Lung (tissue), 12 donors: ENCODE measurements around the gene POLN. TPM values are rescaled to one million over a fixed set of nuclear protein-coding genes. Genes with fewer than 3 reads are reported as not detected.

Experiments used
- ATAC-seq: fragments of 200-7000 bp; cut with Tn5 transposase; one replicate; pipeline ENCODE4 v1.9.1; 2020; ENCODE audit warnings: moderate number of reproducible peaks; ENCODE audit not compliant: insufficient read depth, low FRiP score
- DNase-seq, 3 donors: peaks; one replicate each; pipeline ENCODE4 v3.0.0-alpha.2; 2013 to 2017
- H3K27ac ChIP-seq, 2 donors: one replicate each; pipeline ENCODE4 v1.5.1; 2013; ENCODE audit warnings: mild to moderate bottlenecking in 2 of 2, moderate library complexity in 2 of 2, control low read depth in 1 of 2, inconsistent platforms in 1 of 2, low read depth in 1 of 2, low read length in 1 of 2
- H3K27me3 ChIP-seq, 3 donors: one replicate each; pipeline ENCODE4 v1.5.1; 2013; ENCODE audit warnings: low read length in 2 of 3; ENCODE audit not compliant: control insufficient read depth in 3 of 3, insufficient read depth in 3 of 3
- H3K36me3 ChIP-seq, 4 donors: one replicate each; pipeline ENCODE4 v1.5.1; 2013; ENCODE audit warnings: low read length in 4 of 4, mild to moderate bottlenecking in 1 of 4, moderate library complexity in 1 of 4; ENCODE audit not compliant: control insufficient read depth in 4 of 4, insufficient read depth in 4 of 4
- H3K4me1 ChIP-seq, 5 donors: one replicate each; pipeline ENCODE4 v1.5.1; 2013; ENCODE audit warnings: low read length in 5 of 5, mild to moderate bottlenecking in 2 of 5, moderate library complexity in 1 of 5; ENCODE audit not compliant: control insufficient read depth in 5 of 5, insufficient read depth in 5 of 5
- H3K4me3 ChIP-seq: one replicate; pipeline ENCODE4 v1.5.1; 2013; ENCODE audit warnings: mild to moderate bottlenecking, control low read depth, moderate library complexity
- H3K9ac ChIP-seq, 2 donors: one replicate each; pipeline ENCODE4 v1.5.1; 2013; ENCODE audit warnings: low read length in 2 of 2, control low read depth in 1 of 2; ENCODE audit not compliant: insufficient read depth in 1 of 2
- H3K9me3 ChIP-seq, 4 donors: one replicate each; pipeline ENCODE4 v1.5.1; 2013; ENCODE audit warnings: low read length in 3 of 4, mild to moderate bottlenecking in 1 of 4, moderate library complexity in 1 of 4; ENCODE audit not compliant: control insufficient read depth in 4 of 4, insufficient read depth in 3 of 4
- CTCF ChIP-seq: IDR thresholded peaks from 2 replicates; pipeline ENCODE4 v1.5.1; 2012; ENCODE audit warnings: mild to moderate bottlenecking; ENCODE audit errors: control extremely low read depth, extremely low read depth
- WGBS, 2 donors: extraction: QIAGEN DNeasy Blood & Tissue Kit; methylation state at CpG; one replicate each; pipeline ENCODE4 v1.1.7; 2013; 5-methylcytosine and 5-hydroxymethylcytosine counted together
- polyA plus RNA-seq, 2 donors: library from polyadenylated mRNA; stranded (reverse); fragments of 200-250 nt; gene quantifications; one replicate each; pipeline ENCODE4 v1.2.1, GENCODE V29; 2013
- total RNA-seq, 2 donors: library from RNA; depleted of rRNA in 1 of 2; stranded (reverse); fragments of >200 nt in 1 of 2; gene quantifications; one replicate each; pipeline ENCODE4 v1.2.1, GENCODE V29; 2014 to 2021
- donor health status: control.
- donor health status: control.
- donor health status: Bipolar disorder and iron deficiency.
- donor health status: healthy.
- donor health status: DM: yes; HTN: yes; CAD: no.

The POLN gene
- total and polyA plus RNA-seq, 4 donors: 0.68 to 3.7 (median 2.2) TPM

- 69 to 71% methylated on average over 26 of the region's 26 CpGs for WGBS, 2 donors
- ATAC-seq (no peak), DNase-seq (peak in 1 of 3 donors; percentile 7)
- no peak for TF ChIP-seq CTCF
- Histone ChIP-seq H3K4me3 (no peak overlapping the region), H3K4me1 (peaks cover 0 to 12% (median 0%) of the 10 kb centered on the region in 5 donors), H3K9me3 (no peaks in the 10 kb centered on the region), H3K36me3 (no peaks in the 10 kb centered on the region), H3K9ac (no peak overlapping the region), H3K27me3 (peaks cover 26 to 31% (median 30%) of the 10 kb centered on the region in 3 donors), H3K27ac (no peak overlapping the region)
These were observed 184.4 kb downstream of the POLN start for GRCh38 chr4:2057382-2058065.

GRCh38 chr4:2054217-2054616, 187.7 kb downstream of the POLN start:
- peaks cover 0 to 6% (median 0%) of the 10 kb centered on the region in 5 donors for H3K4me1 ChIP-seq
- H3K9ac ChIP-seq: no peak overlapping the region
- no peaks in the 10 kb centered on the region for H3K9me3 ChIP-seq
- ATAC-seq (no peak), DNase-seq (no peak)
- H3K4me3 ChIP-seq: no peak overlapping the region
- peaks cover 6 to 37% (median 31%) of the 10 kb centered on the region in 3 donors for H3K27me3 ChIP-seq
- WGBS, 2 donors: 67 to 74% methylated on average over 6 of the region's 6 CpGs
- no peak for TF ChIP-seq CTCF
- H3K36me3 ChIP-seq: no peaks in the 10 kb centered on the region
- H3K27ac ChIP-seq: no peak overlapping the region

GRCh38 chr4:2051086-2051485, 190.8 kb downstream of the POLN start:
- Histone ChIP-seq H3K9ac (no peak overlapping the region), H3K9me3 (no peaks in the 10 kb centered on the region), H3K27ac (no peak overlapping the region), H3K27me3 (peaks cover 12 to 22% (median 15%) of the 10 kb centered on the region in 3 donors), H3K36me3 (no peaks in the 10 kb centered on the region), H3K4me3 (no peak overlapping the region), H3K4me1 (no peaks in the 10 kb centered on the region)
- DNase-seq (no peak), ATAC-seq (no peak)
- no peak for TF ChIP-seq CTCF
- WGBS, 2 donors: 59 to 72% methylated on average over 10 of the region's 10 CpGs
